ENCODE measurements around the gene NUTM1. TPM values are rescaled to one million over a fixed set of nuclear protein-coding genes. Genes with fewer than 3 reads are reported as not detected.
"Not testable (repeated sequence)": the region's sequence is repeated elsewhere in the genome, so short reads cannot be mapped to it uniquely, and the experiment has no call there.

Gene NUTM1
- total and polyA plus RNA-seq, 3 donors from 2014 or later = 17.8 to 39.7 (median 23.4) TPM

DNA sequence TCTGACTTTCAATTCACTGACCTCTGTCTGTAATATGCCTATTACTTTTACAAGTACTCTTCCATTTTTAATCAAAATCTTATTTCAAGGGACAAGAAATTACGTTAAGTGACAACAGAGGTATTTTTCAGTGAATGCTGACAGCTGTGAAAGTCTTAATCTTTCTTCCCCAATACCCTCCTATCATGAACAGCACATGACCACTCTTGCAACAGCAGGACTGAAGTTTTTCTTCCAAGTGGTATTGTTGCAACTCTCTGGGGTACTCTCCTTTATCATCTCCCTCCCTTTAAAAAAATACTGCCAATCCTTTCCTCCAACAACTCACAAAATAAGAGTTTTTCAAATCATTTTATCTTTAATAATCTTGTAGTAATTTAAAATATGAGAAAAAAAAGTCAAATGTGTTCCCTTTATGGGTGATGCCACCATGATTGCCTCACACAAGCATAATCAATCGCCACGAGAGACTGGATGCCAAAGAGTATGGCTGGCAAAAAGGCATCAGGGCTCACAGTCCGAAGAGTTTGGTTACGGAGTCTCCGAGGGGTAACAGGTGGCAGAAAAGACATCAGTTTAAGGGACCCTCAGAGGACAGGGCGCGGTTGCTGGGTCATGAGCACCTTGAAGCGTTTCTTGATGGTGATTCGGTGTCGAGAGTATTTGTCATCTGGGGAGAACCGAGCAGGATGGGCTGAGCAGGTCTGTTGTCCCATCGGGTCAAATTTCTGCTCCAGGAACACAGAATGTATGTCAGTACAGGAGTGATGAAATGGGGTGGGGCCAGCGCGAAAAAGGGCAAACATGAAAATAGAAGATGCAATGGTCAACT is 1.5 kb upstream of the NUTM1 start:
- Histone ChIP-seq H3K4me1 (peaks cover 3% of the 10 kb centered on the region), H3K36me3 (ENCODE audit: low read depth, missing control alignments) (no peaks in the 10 kb centered on the region), H3K4me3 (peak overlapping the region; percentile 88 to 90), H3K9me3 (no peaks in the 10 kb centered on the region), H3K27ac (peak overlapping the region in 1 of 2 donors; percentile 94), H3K27me3 (no peaks in the 10 kb centered on the region)
- WGBS, 2 donors = 67 to 87% methylated on average over 15 of the region's 15 CpGs
- DNase-seq = no peak
- intact Hi-C loops (cut with DNase I; ENCODE audit: low total_unique reads) = no loop called here
- TF ChIP-seq, protein P1, sequence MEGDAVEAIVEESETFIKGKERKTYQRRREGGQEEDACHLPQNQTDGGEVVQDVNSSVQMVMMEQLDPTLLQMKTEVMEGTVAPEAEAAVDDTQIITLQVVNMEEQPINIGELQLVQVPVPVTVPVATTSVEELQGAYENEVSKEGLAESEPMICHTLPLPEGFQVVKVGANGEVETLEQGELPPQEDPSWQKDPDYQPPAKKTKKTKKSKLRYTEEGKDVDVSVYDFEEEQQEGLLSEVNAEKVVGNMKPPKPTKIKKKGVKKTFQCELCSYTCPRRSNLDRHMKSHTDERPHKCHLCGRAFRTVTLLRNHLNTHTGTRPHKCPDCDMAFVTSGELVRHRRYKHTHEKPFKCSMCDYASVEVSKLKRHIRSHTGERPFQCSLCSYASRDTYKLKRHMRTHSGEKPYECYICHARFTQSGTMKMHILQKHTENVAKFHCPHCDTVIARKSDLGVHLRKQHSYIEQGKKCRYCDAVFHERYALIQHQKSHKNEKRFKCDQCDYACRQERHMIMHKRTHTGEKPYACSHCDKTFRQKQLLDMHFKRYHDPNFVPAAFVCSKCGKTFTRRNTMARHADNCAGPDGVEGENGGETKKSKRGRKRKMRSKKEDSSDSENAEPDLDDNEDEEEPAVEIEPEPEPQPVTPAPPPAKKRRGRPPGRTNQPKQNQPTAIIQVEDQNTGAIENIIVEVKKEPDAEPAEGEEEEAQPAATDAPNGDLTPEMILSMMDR (IDR thresholded peaks at IDR 0.05) = no peak
- no peak for TF ChIP-seq POLR2A (IDR thresholded peaks at IDR 0.05)

- H3K27me3 ChIP-seq; H3K36me3 ChIP-seq (ENCODE audit: low read depth, missing control alignments); DNase-seq; H3K9me3 ChIP-seq; H3K4me1 ChIP-seq; intact Hi-C loops (cut with DNase I; ENCODE audit: low total_unique reads): not testable (repeated sequence)
- peak overlapping the region; percentile 86 to 94 for H3K27ac ChIP-seq
- 25 to 37% methylated on average over 26 of the region's 26 CpGs for WGBS, 2 donors
- H3K4me3 ChIP-seq = peak overlapping the region; percentile 88 to 90
Observed at GRCh38 chr15:34342213-34342736, 840 bp upstream of the NUTM1 start.

GRCh38 chr15:34347951-34348638 is 5.0 kb downstream of the NUTM1 start:
- DNase-seq = no peak
- Histone ChIP-seq H3K27me3 (no peaks in the 10 kb centered on the region), H3K4me3 (no peak overlapping the region), H3K27ac (no peak overlapping the region), H3K4me1 (no peaks in the 10 kb centered on the region), H3K36me3 (ENCODE audit: low read depth, missing control alignments) (no peaks in the 10 kb centered on the region), H3K9me3 (no peaks in the 10 kb centered on the region)
- TF ChIP-seq POLR2A (IDR thresholded peaks at IDR 0.05) = no peak
- TF ChIP-seq, protein P1 (IDR thresholded peaks at IDR 0.05) = no peak
- 81 to 86% methylated on average over 13 of the region's 13 CpGs for WGBS, 2 donors
- intact Hi-C loops (cut with DNase I; ENCODE audit: low total_unique reads) = no loop called here

- Histone ChIP-seq H3K4me1 (no peaks in the 10 kb centered on the region), H3K4me3 (no peak overlapping the region), H3K27ac (no peak overlapping the region), H3K36me3 (ENCODE audit: low read depth, missing control alignments) (no peaks in the 10 kb centered on the region), H3K27me3 (no peaks in the 10 kb centered on the region), H3K9me3 (no peaks in the 10 kb centered on the region)
- WGBS, 2 donors = 50 to 62% methylated on average over 1 of the region's 1 CpG
- intact Hi-C loops (cut with DNase I; ENCODE audit: low total_unique reads) = no loop called here
- no peak for TF ChIP-seq POLR2A (IDR thresholded peaks at IDR 0.05)
- TF ChIP-seq, protein P1 (IDR thresholded peaks at IDR 0.05) = no peak
- DNase-seq = no peak
Observed at GRCh38 chr15:34348735-34349300, 5.7 kb downstream of the NUTM1 start.

DNA sequence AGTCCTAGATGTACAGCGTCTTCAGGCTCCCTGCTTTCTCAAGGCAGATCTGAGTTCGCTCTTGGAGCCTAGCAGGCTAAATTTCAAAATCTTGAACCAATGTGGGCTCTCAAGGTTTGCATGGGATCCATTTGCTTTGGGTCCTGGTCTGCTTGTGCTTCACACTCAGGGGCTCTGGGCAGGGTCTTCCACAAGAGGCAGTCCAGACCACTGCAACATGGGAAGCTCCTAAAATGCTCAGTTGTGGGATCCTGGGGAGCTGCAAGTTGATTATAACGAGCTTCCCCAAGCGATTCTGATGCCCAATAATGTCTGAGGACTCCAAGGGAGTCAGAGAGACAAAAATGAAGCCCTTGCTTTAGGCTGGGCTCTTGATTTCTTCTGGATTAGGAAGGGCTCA is 6.7 kb downstream of the NUTM1 start:
- H3K9me3 ChIP-seq = no peaks in the 10 kb centered on the region
- H3K4me3 ChIP-seq = no peak overlapping the region
- intact Hi-C loops (cut with DNase I; ENCODE audit: low total_unique reads) = no loop called here
- no peaks in the 10 kb centered on the region for H3K4me1 ChIP-seq
- H3K36me3 ChIP-seq (ENCODE audit: low read depth, missing control alignments) = no peaks in the 10 kb centered on the region
- no peak overlapping the region for H3K27ac ChIP-seq
- TF ChIP-seq, protein P1 (IDR thresholded peaks at IDR 0.05) = no peak
- no peak for TF ChIP-seq POLR2A (IDR thresholded peaks at IDR 0.05)
- no peaks in the 10 kb centered on the region for H3K27me3 ChIP-seq
- DNase-seq = no peak
- 84% methylated on average over 3 to 4 of the region's 4 CpGs for WGBS, 2 donors

- intact Hi-C loops (cut with DNase I; ENCODE audit: low total_unique reads); DNase-seq; H3K27me3 ChIP-seq; H3K4me1 ChIP-seq; H3K27ac ChIP-seq; H3K36me3 ChIP-seq (ENCODE audit: low read depth, missing control alignments); H3K9me3 ChIP-seq; H3K4me3 ChIP-seq: not testable (repeated sequence)
- 90 to 95% methylated on average over 11 to 12 of the region's 12 CpGs for WGBS, 2 donors
Observed at GRCh38 chr15:34352996-34353395, 9.9 kb downstream of the NUTM1 start.

Measured in testis (tissue), 3 donors.